HL-60 (cell line): ENCODE results near the gene WWOX.

Experiments used
- POLR2AphosphoS5 ChIP-seq: IDR thresholded peaks from 2 replicates; pipeline ENCODE4 v1.6.1; 2012; ENCODE audit warnings: low read depth
- SPI1 ChIP-seq: IDR thresholded peaks from 2 replicates; pipeline ENCODE4 v1.6.1; 2012; ENCODE audit warnings: low read depth, mild to moderate bottlenecking, borderline replicate concordance
- TF ChIP-seq, protein P1 (sequence below): IDR thresholded peaks from one replicate; pipeline ENCODE4 v1.5.1; 2011; ENCODE audit warnings: low read length, control low read depth, inconsistent platforms; ENCODE audit not compliant: insufficient read depth
- TF ChIP-seq, protein P2 (sequence below): IDR thresholded peaks from 2 replicates; pipeline ENCODE4 v1.6.1; 2012; ENCODE audit warnings: low read depth; ENCODE audit not compliant: insufficient replicate concordance

DNA sequence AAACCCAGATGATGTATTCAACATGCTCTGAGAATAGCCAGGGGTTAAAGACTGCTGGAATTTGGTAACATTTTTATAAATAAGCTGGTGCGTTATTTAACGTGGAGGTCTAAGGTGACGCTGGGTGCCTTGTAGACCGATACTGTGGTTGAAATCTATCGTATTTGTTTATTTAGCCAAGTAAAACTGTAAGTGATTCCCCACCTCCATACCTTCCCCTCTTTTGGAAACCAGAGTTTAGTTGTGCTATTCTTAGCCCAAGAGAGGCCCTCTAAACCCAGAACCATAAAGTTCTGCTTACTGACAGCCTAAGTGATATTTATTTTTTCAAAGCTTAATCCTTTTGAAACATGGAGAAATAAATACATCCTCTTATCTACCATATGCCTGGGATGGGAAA, 744.5 kb downstream of the WWOX start:
- TF ChIP-seq, protein P1, sequence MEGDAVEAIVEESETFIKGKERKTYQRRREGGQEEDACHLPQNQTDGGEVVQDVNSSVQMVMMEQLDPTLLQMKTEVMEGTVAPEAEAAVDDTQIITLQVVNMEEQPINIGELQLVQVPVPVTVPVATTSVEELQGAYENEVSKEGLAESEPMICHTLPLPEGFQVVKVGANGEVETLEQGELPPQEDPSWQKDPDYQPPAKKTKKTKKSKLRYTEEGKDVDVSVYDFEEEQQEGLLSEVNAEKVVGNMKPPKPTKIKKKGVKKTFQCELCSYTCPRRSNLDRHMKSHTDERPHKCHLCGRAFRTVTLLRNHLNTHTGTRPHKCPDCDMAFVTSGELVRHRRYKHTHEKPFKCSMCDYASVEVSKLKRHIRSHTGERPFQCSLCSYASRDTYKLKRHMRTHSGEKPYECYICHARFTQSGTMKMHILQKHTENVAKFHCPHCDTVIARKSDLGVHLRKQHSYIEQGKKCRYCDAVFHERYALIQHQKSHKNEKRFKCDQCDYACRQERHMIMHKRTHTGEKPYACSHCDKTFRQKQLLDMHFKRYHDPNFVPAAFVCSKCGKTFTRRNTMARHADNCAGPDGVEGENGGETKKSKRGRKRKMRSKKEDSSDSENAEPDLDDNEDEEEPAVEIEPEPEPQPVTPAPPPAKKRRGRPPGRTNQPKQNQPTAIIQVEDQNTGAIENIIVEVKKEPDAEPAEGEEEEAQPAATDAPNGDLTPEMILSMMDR: no peak
- no peak for TF ChIP-seq POLR2AphosphoS5
- TF ChIP-seq, protein P2, sequence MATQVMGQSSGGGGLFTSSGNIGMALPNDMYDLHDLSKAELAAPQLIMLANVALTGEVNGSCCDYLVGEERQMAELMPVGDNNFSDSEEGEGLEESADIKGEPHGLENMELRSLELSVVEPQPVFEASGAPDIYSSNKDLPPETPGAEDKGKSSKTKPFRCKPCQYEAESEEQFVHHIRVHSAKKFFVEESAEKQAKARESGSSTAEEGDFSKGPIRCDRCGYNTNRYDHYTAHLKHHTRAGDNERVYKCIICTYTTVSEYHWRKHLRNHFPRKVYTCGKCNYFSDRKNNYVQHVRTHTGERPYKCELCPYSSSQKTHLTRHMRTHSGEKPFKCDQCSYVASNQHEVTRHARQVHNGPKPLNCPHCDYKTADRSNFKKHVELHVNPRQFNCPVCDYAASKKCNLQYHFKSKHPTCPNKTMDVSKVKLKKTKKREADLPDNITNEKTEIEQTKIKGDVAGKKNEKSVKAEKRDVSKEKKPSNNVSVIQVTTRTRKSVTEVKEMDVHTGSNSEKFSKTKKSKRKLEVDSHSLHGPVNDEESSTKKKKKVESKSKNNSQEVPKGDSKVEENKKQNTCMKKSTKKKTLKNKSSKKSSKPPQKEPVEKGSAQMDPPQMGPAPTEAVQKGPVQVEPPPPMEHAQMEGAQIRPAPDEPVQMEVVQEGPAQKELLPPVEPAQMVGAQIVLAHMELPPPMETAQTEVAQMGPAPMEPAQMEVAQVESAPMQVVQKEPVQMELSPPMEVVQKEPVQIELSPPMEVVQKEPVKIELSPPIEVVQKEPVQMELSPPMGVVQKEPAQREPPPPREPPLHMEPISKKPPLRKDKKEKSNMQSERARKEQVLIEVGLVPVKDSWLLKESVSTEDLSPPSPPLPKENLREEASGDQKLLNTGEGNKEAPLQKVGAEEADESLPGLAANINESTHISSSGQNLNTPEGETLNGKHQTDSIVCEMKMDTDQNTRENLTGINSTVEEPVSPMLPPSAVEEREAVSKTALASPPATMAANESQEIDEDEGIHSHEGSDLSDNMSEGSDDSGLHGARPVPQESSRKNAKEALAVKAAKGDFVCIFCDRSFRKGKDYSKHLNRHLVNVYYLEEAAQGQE: no peak
- no peak for TF ChIP-seq SPI1
